ENCODE measurements around the gene TREH. TPM values are rescaled to one million over a fixed set of nuclear protein-coding genes. Genes with fewer than 3 reads are reported as not detected.

TREH gene
- total RNA-seq, 1 experiment from 2014 or later = 0.05 TPM

DNA sequence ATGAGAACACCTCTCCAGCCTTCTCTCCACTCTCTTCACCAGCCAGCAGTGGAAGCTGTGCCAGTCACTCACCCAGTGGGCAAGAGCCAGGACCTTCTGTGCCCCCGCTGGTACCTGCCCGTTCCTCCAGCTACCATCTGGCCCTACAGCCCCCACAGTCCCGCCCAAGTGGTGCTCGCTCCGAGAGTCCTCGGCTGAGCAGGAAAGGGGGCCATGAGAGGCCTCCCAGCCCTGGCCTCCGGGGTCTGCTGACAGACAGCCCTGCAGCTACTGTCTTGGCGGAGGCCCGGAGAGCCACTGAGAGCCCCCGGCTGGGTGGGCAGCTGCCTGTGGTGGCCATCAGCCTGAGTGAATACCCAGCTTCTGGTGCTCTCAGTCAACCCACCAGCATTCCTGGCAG lies 51.9 kb downstream of the TREH start:
- DNase-seq (ENCODE audit: low read depth, low spot score) = no peak
- no TSS peak for BruUV-seq (replicated peaks)

GRCh38 chr11:118625976-118626375 lies 53.5 kb downstream of the TREH start:
- in situ Hi-C loops (cut with HindIII; ENCODE audit: low pct_unique_long_range_greater_than_20kb, low sequenced_read_pairs) = no loop called here
- no TSS peak for BruUV-seq (replicated peaks)
- intact Hi-C loops (cut with micrococcal nuclease; ENCODE audit: unreplicated experiment) = no loop called here
- ATAC-seq (no peak), DNase-seq (ENCODE audit: low read depth, low spot score) (no peak)
- Histone ChIP-seq H3K4me1 (ENCODE audit: control insufficient read depth, insufficient read depth, low read length) (peaks cover 16% of the 10 kb centered on the region), H3K9me3 (ENCODE audit: control insufficient read depth, insufficient read depth, low read depth, low read length) (no peaks in the 10 kb centered on the region), H3K27ac (ENCODE audit: low read length) (no peak overlapping the region), H3K4me3 (ENCODE audit: low read depth in 2 of 2, low read length in 2 of 2) (no peak overlapping the region), H3K36me3 (ENCODE audit: control insufficient read depth, insufficient read depth, low read length) (0 out of 2 replicates have a peak, but pooled peaks cover 9% of the 10 kb centered on the region), H3K27me3 (ENCODE audit: control insufficient read depth, insufficient read depth, low read length) (no peaks in the 10 kb centered on the region)
- TF ChIP-seq POLR2AphosphoS5 (IDR thresholded peaks at IDR 0.05; ENCODE audit: low read depth, low read length) = no peak
- no peak for TF ChIP-seq REST (IDR thresholded peaks at IDR 0.05; ENCODE audit: insufficient read depth in 1 of 2, low read depth in 2 of 2, low read length in 1 of 2)
- no peak for TF ChIP-seq TCF7L2 (IDR thresholded peaks at IDR 0.05; ENCODE audit: low read depth, low read length)
- no peak for TF ChIP-seq SIN3A (IDR thresholded peaks at IDR 0.05; ENCODE audit: borderline replicate concordance, insufficient read depth, low read depth, low read length)
- TF ChIP-seq, protein P1, sequence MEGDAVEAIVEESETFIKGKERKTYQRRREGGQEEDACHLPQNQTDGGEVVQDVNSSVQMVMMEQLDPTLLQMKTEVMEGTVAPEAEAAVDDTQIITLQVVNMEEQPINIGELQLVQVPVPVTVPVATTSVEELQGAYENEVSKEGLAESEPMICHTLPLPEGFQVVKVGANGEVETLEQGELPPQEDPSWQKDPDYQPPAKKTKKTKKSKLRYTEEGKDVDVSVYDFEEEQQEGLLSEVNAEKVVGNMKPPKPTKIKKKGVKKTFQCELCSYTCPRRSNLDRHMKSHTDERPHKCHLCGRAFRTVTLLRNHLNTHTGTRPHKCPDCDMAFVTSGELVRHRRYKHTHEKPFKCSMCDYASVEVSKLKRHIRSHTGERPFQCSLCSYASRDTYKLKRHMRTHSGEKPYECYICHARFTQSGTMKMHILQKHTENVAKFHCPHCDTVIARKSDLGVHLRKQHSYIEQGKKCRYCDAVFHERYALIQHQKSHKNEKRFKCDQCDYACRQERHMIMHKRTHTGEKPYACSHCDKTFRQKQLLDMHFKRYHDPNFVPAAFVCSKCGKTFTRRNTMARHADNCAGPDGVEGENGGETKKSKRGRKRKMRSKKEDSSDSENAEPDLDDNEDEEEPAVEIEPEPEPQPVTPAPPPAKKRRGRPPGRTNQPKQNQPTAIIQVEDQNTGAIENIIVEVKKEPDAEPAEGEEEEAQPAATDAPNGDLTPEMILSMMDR (IDR thresholded peaks at IDR 0.05) = no peak
- ChIA-PET POLR2A (interaction anchor here (0.7 kb wide), 1 partner anchor 10 kb away, joined by 4 read pairs; no protein-coding TSS in a partner anchor), CTCF (interaction anchor here (0.6 kb wide), 1 partner anchor 27 kb away, joined by 3 read pairs; no protein-coding TSS in a partner anchor)

More for the DNA sequence above, 51.9 kb downstream of the TREH start:
- H3K4me1 ChIP-seq (ENCODE audit: control insufficient read depth, insufficient read depth, low read length) = peaks cover 9% of the 10 kb centered on the region
- no peak overlapping the region for H3K4me3 ChIP-seq (ENCODE audit: low read depth in 2 of 2, low read length in 2 of 2)
- TF ChIP-seq REST (IDR thresholded peaks at IDR 0.05; ENCODE audit: insufficient read depth in 1 of 2, low read depth in 2 of 2, low read length in 1 of 2) = no peak
- TF ChIP-seq SIN3A (IDR thresholded peaks at IDR 0.05; ENCODE audit: borderline replicate concordance, insufficient read depth, low read depth, low read length) = no peak
- TF ChIP-seq, protein P1 (IDR thresholded peaks at IDR 0.05) = no peak
- no peak for TF ChIP-seq POLR2AphosphoS5 (IDR thresholded peaks at IDR 0.05; ENCODE audit: low read depth, low read length)
- no peak for TF ChIP-seq TCF7L2 (IDR thresholded peaks at IDR 0.05; ENCODE audit: low read depth, low read length)
- 0 out of 2 replicates have a peak, but pooled peaks cover 9% of the 10 kb centered on the region for H3K36me3 ChIP-seq (ENCODE audit: control insufficient read depth, insufficient read depth, low read length)
- intact Hi-C loops (cut with micrococcal nuclease; ENCODE audit: unreplicated experiment) (no loop called here), in situ Hi-C loops (cut with HindIII; ENCODE audit: low pct_unique_long_range_greater_than_20kb, low sequenced_read_pairs) (no loop called here)
- H3K9me3 ChIP-seq (ENCODE audit: control insufficient read depth, insufficient read depth, low read depth, low read length) = no peaks in the 10 kb centered on the region
- no peaks in the 10 kb centered on the region for H3K27me3 ChIP-seq (ENCODE audit: control insufficient read depth, insufficient read depth, low read length)
- ChIA-PET CTCF (interaction anchor here (0.7 kb wide), 1 partner anchor 14 kb away, joined by 4 read pairs; no protein-coding TSS in a partner anchor), POLR2A (interaction anchor here (0.5 kb wide), 1 partner anchor 587 kb away, joined by 15 read pairs; no protein-coding TSS in a partner anchor)
- H3K27ac ChIP-seq (ENCODE audit: low read length) = no peak overlapping the region
- ATAC-seq = no peak
